ENCODE measurements around the gene BRCA1. TPM values are rescaled to one million over a fixed set of nuclear protein-coding genes. Genes with fewer than 3 reads are reported as not detected.

The BRCA1 gene
- total RNA-seq, 1 donor from 2014 or later, result 38.9 TPM

- Mint-ChIP-seq H3K4me3 (peak overlapping the region; percentile 93), H3K4me1 (ENCODE audit: unreplicated experiment) (peaks cover 35% of the 10 kb centered on the region), H3K9me3 (no peaks in the 10 kb centered on the region), H3K36me3 (peaks cover 4% of the 10 kb centered on the region), H3K27ac (peak overlapping the region; percentile 98), H3K27me3 (peaks cover 4% of the 10 kb centered on the region)
- DNase-seq (ENCODE audit: extremely low spot score, unreplicated experiment), result no peak
- TF ChIP-seq, protein P1, sequence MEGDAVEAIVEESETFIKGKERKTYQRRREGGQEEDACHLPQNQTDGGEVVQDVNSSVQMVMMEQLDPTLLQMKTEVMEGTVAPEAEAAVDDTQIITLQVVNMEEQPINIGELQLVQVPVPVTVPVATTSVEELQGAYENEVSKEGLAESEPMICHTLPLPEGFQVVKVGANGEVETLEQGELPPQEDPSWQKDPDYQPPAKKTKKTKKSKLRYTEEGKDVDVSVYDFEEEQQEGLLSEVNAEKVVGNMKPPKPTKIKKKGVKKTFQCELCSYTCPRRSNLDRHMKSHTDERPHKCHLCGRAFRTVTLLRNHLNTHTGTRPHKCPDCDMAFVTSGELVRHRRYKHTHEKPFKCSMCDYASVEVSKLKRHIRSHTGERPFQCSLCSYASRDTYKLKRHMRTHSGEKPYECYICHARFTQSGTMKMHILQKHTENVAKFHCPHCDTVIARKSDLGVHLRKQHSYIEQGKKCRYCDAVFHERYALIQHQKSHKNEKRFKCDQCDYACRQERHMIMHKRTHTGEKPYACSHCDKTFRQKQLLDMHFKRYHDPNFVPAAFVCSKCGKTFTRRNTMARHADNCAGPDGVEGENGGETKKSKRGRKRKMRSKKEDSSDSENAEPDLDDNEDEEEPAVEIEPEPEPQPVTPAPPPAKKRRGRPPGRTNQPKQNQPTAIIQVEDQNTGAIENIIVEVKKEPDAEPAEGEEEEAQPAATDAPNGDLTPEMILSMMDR (conservative IDR thresholded peaks at IDR 0.05), result no peak
These were observed 104.1 kb downstream of the BRCA1 start for GRCh38 chr17:43020789-43021740.

- peaks cover 36% of the 10 kb centered on the region for H3K4me1 Mint-ChIP-seq (ENCODE audit: unreplicated experiment)
- H3K36me3 Mint-ChIP-seq, result peaks cover 8% of the 10 kb centered on the region
- H3K27me3 Mint-ChIP-seq, result peaks cover 4% of the 10 kb centered on the region
- TF ChIP-seq, protein P1 (conservative IDR thresholded peaks at IDR 0.05), result no peak
- peak overlapping the region; percentile 93 for H3K4me3 Mint-ChIP-seq
- no peaks in the 10 kb centered on the region for H3K9me3 Mint-ChIP-seq
- no peak for DNase-seq (ENCODE audit: extremely low spot score, unreplicated experiment)
- peak overlapping the region; percentile 98 for H3K27ac Mint-ChIP-seq
These were observed 105.0 kb downstream of the BRCA1 start for GRCh38 chr17:43020030-43020621.

- Mint-ChIP-seq H3K27me3 (peaks cover 2% of the 10 kb centered on the region), H3K27ac (peak overlapping the region; percentile 98)
These were observed 105.7 kb downstream of the BRCA1 start for GRCh38 chr17:43019418-43019817.

GRCh38 chr17:43018932-43019331, 106.2 kb downstream of the BRCA1 start:
- Mint-ChIP-seq H3K36me3 (peaks cover 11% of the 10 kb centered on the region), H3K4me1 (ENCODE audit: unreplicated experiment) (peaks cover 33% of the 10 kb centered on the region), H3K27ac (peak overlapping the region; percentile 52), H3K27me3 (no peaks in the 10 kb centered on the region), H3K9me3 (no peaks in the 10 kb centered on the region), H3K4me3 (peak overlapping the region; percentile 77)
- no peak for DNase-seq (ENCODE audit: extremely low spot score, unreplicated experiment)
- TF ChIP-seq, protein P1 (conservative IDR thresholded peaks at IDR 0.05), result no peak

More at GRCh38 chr17:43019418-43019817, 105.7 kb downstream of the BRCA1 start:
- Mint-ChIP-seq H3K4me3 (peak overlapping the region; percentile 93), H3K36me3 (peaks cover 11% of the 10 kb centered on the region), H3K9me3 (no peaks in the 10 kb centered on the region), H3K4me1 (ENCODE audit: unreplicated experiment) (peaks cover 36% of the 10 kb centered on the region)
- TF ChIP-seq, protein P1 (conservative IDR thresholded peaks at IDR 0.05), result no peak
- DNase-seq (ENCODE audit: extremely low spot score, unreplicated experiment), result no peak

- DNase-seq (ENCODE audit: extremely low spot score, unreplicated experiment), result no peak
- no peaks in the 10 kb centered on the region for H3K27me3 Mint-ChIP-seq
These were observed 106.9 kb downstream of the BRCA1 start for GRCh38 chr17:43018008-43018853.

More at GRCh38 chr17:43018008-43018853, 106.9 kb downstream of the BRCA1 start:
- no peaks in the 10 kb centered on the region for H3K9me3 Mint-ChIP-seq
- peaks cover 11% of the 10 kb centered on the region for H3K36me3 Mint-ChIP-seq
- TF ChIP-seq, protein P1 (conservative IDR thresholded peaks at IDR 0.05), result no peak
- peak overlapping the region; percentile 52 for H3K27ac Mint-ChIP-seq
- H3K4me1 Mint-ChIP-seq (ENCODE audit: unreplicated experiment), result peaks cover 33% of the 10 kb centered on the region
- peak overlapping the region; percentile 77 for H3K4me3 Mint-ChIP-seq

Data from type B pancreatic cell (in vitro differentiated cells).